Measurements from ENCODE around the gene ZNF302. TPM values are rescaled to one million over a fixed set of nuclear protein-coding genes. Genes with fewer than 3 reads are reported as not detected.

ZNF302 gene
- total RNA-seq, 1 donor from 2014 or later, result 66.1 TPM

Small RNAs within 50 kb of the gene (small RNA-seq; reads per million reads assigned to genes)
- not detected for gene RF00611 (ENCODE audit: low replicate concordance)

Other genes with a start within 250 kb of the ZNF302 start
- gene UBA2, start 249.3 kb upstream of the ZNF302 start, total RNA-seq, result 108 TPM
- 13.0 TPM for gene WTIP, start 195.9 kb upstream of the ZNF302 start, total RNA-seq
- 1.2 TPM for gene SCGB2B2, start 519 bp upstream of the ZNF302 start, total RNA-seq
- 35.9 TPM for gene ZNF181, start 56.6 kb downstream of the ZNF302 start, total RNA-seq
- gene ZNF599, start 95.5 kb downstream of the ZNF302 start, total RNA-seq, result 12.0 TPM
- gene ZNF30, start 249.2 kb downstream of the ZNF302 start, total RNA-seq, result 7.9 TPM